Mesodermal cell (in vitro differentiated cells): Measurements from ENCODE around the gene ZNF618.

Experiments
- H3K27ac ChIP-seq: 2 replicates; pipeline ENCODE4 v1.7.0; 2013; ENCODE audit warnings: mild to moderate bottlenecking, low read depth, low read length, moderate library complexity; ENCODE audit not compliant: severe bottlenecking
- H3K36me3 ChIP-seq: 2 replicates; pipeline ENCODE4 v1.7.1; 2013; ENCODE audit warnings: mild to moderate bottlenecking, low read length, moderate library complexity; ENCODE audit not compliant: control insufficient read depth, insufficient read depth
- H3K4me1 ChIP-seq: one replicate; pipeline ENCODE4 v1.7.1; 2013; ENCODE audit warnings: mild to moderate bottlenecking, low read length; ENCODE audit not compliant: insufficient read depth, control insufficient read depth, poor library complexity, severe bottlenecking
- H3K4me3 ChIP-seq: 2 replicates; pipeline ENCODE4 v1.7.0; 2013; ENCODE audit warnings: low read length, control low read depth, mild to moderate bottlenecking; ENCODE audit not compliant: insufficient read depth, poor library complexity, severe bottlenecking; ENCODE audit errors: extremely low read depth
- H3K9me3 ChIP-seq: 2 replicates; pipeline ENCODE4 v1.7.1; 2013; ENCODE audit warnings: mild to moderate bottlenecking, low read length, moderate library complexity; ENCODE audit not compliant: control insufficient read depth
- WGBS, 2 experiments: methylation state at CpG; one replicate each; pipeline ENCODE4 v1.1.5; 2013; ENCODE audit warnings: missing lambda C conversion rate in 2 of 2; ENCODE audit not compliant: insufficient coverage in 2 of 2; 5-methylcytosine and 5-hydroxymethylcytosine counted together

Gene ZNF618

DNA sequence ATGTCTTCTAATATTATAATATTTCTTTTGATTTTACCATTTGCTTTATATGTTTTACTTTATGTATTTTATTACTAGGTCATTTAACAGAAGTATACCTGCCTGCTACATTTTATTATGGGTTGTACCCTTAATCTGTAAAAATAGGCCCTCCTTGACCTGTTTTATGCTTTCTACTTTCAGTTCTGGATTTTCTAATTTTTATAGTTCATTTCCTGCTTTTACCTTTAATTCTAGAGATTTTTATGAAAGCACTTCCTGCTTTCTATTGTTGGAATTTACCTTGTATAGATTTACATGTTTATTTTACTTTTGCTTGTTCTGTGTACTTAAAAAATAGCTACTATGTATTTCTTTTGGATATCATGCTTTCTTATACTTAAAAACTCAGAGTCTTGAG lies 20.6 kb downstream of the ZNF618 start:
- Histone ChIP-seq H3K9me3 (no peaks in the 10 kb centered on the region), H3K27ac (no peak overlapping the region), H3K4me3 (no peak overlapping the region), H3K36me3 (peaks cover 11% of the 10 kb centered on the region), H3K4me1 (no peaks in the 10 kb centered on the region)

- H3K36me3 ChIP-seq, result peaks cover 11% of the 10 kb centered on the region
- no peaks in the 10 kb centered on the region for H3K9me3 ChIP-seq
- H3K27ac ChIP-seq, result no peak overlapping the region
- no peak overlapping the region for H3K4me3 ChIP-seq
- H3K4me1 ChIP-seq, result no peaks in the 10 kb centered on the region
- WGBS, 2 experiments, result 86 to 92% methylated on average over 1 to 2 of the region's 3 CpGs
These were observed 22.0 kb downstream of the ZNF618 start for GRCh38 chr9:113898151-113898550.

- H3K4me3 ChIP-seq, result no peak overlapping the region
- H3K4me1 ChIP-seq, result no peaks in the 10 kb centered on the region
- peaks cover 11% of the 10 kb centered on the region for H3K36me3 ChIP-seq
- no peaks in the 10 kb centered on the region for H3K9me3 ChIP-seq
- H3K27ac ChIP-seq, result no peak overlapping the region
- 93 to 100% methylated on average over 2 to 3 of the region's 4 CpGs for WGBS, 2 experiments
These were observed 22.5 kb downstream of the ZNF618 start for GRCh38 chr9:113898596-113898995.

GRCh38 chr9:113899205-113899604 lies 23.1 kb downstream of the ZNF618 start:
- WGBS, 2 experiments, result 97 to 100% methylated on average over 2 to 4 of the region's 6 CpGs
- H3K36me3 ChIP-seq, result peaks cover 11% of the 10 kb centered on the region
- H3K27ac ChIP-seq, result no peak overlapping the region
- H3K9me3 ChIP-seq, result no peaks in the 10 kb centered on the region
- no peaks in the 10 kb centered on the region for H3K4me1 ChIP-seq
- H3K4me3 ChIP-seq, result no peak overlapping the region

DNA sequence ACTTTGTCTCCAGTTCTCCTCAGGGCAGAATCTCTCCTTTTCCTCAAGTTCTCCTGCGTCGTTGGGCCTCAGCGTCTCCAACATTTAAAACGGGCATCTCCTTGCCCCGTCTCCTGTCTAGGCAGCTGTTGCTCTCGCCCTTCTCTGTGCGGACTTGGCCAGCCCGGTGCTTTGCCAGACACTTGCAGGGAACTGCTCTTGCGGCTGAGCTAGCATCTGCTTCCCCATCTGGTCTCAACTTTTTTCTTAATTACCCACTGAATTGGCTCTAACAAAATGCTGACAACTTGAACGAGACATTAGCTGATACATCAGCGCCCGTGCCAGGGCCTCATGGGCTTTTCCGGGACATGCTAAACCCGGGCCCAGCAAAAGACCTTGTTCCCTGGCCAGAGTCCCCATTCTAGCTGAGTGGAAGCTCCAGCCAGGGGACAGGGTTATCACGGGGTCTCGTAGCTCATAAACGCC lies 25.1 kb downstream of the ZNF618 start:
- Histone ChIP-seq H3K4me1 (no peaks in the 10 kb centered on the region), H3K27ac (no peak overlapping the region), H3K9me3 (no peaks in the 10 kb centered on the region), H3K36me3 (peaks cover 11% of the 10 kb centered on the region), H3K4me3 (no peak overlapping the region)
- 96 to 97% methylated on average over 17 of the region's 17 CpGs for WGBS, 2 experiments

GRCh38 chr9:113903514-113904077 lies 27.5 kb downstream of the ZNF618 start:
- 94 to 100% methylated on average over 1 to 2 of the region's 4 CpGs for WGBS, 2 experiments
- Histone ChIP-seq H3K36me3 (peaks cover 8% of the 10 kb centered on the region), H3K4me3 (no peak overlapping the region), H3K27ac (no peak overlapping the region), H3K9me3 (no peaks in the 10 kb centered on the region), H3K4me1 (no peaks in the 10 kb centered on the region)

GRCh38 chr9:113906411-113907110 lies 30.5 kb downstream of the ZNF618 start:
- WGBS, 2 experiments, result 93 to 95% methylated on average over 5 of the region's 6 CpGs
- H3K27ac ChIP-seq, result no peak overlapping the region
- no peak overlapping the region for H3K4me3 ChIP-seq
- no peaks in the 10 kb centered on the region for H3K9me3 ChIP-seq
- H3K4me1 ChIP-seq, result no peaks in the 10 kb centered on the region
- H3K36me3 ChIP-seq, result no peaks in the 10 kb centered on the region

DNA sequence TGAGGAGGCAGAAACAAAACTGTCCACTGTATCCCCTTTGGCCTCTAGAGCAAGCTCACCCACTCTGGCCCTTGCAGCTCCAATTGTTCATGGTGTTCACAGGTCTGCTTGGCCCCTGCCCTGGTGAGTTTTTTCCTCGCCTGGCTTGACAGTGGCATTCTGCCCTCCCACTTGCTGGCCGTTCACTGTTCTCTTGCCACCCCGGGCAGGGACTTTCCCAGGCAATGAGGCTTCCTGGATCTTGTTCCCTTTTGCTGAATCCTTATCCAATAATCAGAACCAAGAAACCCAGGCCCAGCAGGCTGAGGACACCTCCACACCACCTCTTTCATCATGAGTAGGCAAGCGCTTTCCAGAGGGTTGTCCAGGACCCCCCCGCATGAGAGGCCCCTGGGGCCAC lies 31.2 kb downstream of the ZNF618 start:
- no peaks in the 10 kb centered on the region for H3K9me3 ChIP-seq
- no peak overlapping the region for H3K4me3 ChIP-seq
- H3K27ac ChIP-seq, result no peak overlapping the region
- no peaks in the 10 kb centered on the region for H3K36me3 ChIP-seq
- WGBS, 2 experiments, result 86 to 89% methylated on average over 5 of the region's 5 CpGs
- H3K4me1 ChIP-seq, result no peaks in the 10 kb centered on the region

DNA sequence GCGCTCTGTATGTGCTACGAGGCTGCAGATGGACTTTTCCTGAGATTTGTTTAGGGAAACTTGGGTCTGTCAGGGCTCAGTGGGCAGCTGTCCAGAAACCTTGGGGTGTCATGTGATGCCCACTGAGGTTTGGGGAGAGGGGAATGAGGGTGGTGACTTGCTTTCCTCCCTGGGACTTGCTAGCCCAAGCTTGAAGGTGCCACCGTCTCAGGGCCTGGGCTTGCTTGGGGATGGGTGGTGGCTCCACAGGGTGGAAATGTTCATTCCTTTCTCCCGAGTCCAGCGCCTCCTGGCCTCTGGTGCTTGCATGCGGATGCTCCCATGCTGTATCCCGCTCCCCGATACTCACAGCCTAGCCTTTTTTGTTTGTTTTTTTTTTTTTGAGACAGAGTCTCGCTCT lies 33.3 kb downstream of the ZNF618 start:
- Histone ChIP-seq H3K4me3 (no peak overlapping the region), H3K36me3 (peaks cover 5% of the 10 kb centered on the region), H3K9me3 (no peaks in the 10 kb centered on the region), H3K4me1 (no peaks in the 10 kb centered on the region), H3K27ac (no peak overlapping the region)
- WGBS, 2 experiments, result 91 to 93% methylated on average over 3 to 5 of the region's 9 CpGs

- no peak overlapping the region for H3K4me3 ChIP-seq
These were observed 34.0 kb downstream of the ZNF618 start for GRCh38 chr9:113910036-113910639.

More at GRCh38 chr9:113910036-113910639, 34.0 kb downstream of the ZNF618 start:
- no peaks in the 10 kb centered on the region for H3K9me3 ChIP-seq
- no peaks in the 10 kb centered on the region for H3K4me1 ChIP-seq
- WGBS, 2 experiments, result 81 to 93% methylated on average over 8 to 11 of the region's 11 CpGs
- H3K27ac ChIP-seq, result no peak overlapping the region
- H3K36me3 ChIP-seq, result peaks cover 5% of the 10 kb centered on the region
